PC-3 (cell line): ENCODE measurements around the gene SLC38A4. TPM values are rescaled to one million over a fixed set of nuclear protein-coding genes. Genes with fewer than 3 reads are reported as not detected.

ENCODE experiments used
- ATAC-seq: fragments of 200-7000 bp; cut with Tn5 transposase; 2 replicates; pipeline ENCODE4 v1.9.1; 2020; ENCODE audit warnings: mild to moderate bottlenecking, moderate library complexity
- BruUV-seq: library from RNA; stranded (reverse); fragments of 400-500 nt; replicated peaks from 2 replicates; lab custom pipeline; 2021; lab: Mats Ljungman, UMichigan
- CTCF ChIA-PET: fragments of 300-600 bp; sonication (Branson Sonifier 250); formaldehyde crosslinking; loops from one replicate; lab custom pipeline; 2022; ENCODE audit warnings: antibody characterized with exemption; lab: Charles Lee
- POLR2A ChIA-PET: fragments of 300-600 bp; sonication (Branson Sonifier 250); formaldehyde crosslinking; loops from one replicate; lab custom pipeline; 2022; ENCODE audit warnings: antibody characterized with exemption; ENCODE audit not compliant: unreplicated experiment; lab: Charles Lee
- DNase-seq: peaks from one replicate; pipeline ENCODE4 v3.0.0-alpha.2; 2015
- H2AFZ ChIP-seq: fragments of 300-600 bp; sonication (generic); 2 replicates; pipeline ENCODE4 v1.6.0; 2016; ENCODE audit warnings: antibody characterized with exemption, low read length
- H3F3A ChIP-seq: fragments of 300-600 bp; sonication (generic); one replicate; pipeline ENCODE4 v1.6.0; 2017; ENCODE audit warnings: antibody characterized with exemption, low read length, control low read depth, mild to moderate bottlenecking; ENCODE audit not compliant: unreplicated experiment
- H3K27ac ChIP-seq: fragments of 300-600 bp; sonication (generic); 2 replicates; pipeline ENCODE4 v1.5.1; 2016; ENCODE audit warnings: mild to moderate bottlenecking, low read length
- H3K27me3 ChIP-seq: fragments of 300-600 bp; sonication (generic); 2 replicates; pipeline ENCODE4 v1.6.1; 2016; ENCODE audit warnings: low read length, mixed read lengths
- H3K36me3 ChIP-seq: fragments of 300-600 bp; sonication (generic); 2 replicates; pipeline ENCODE4 v1.6.1; 2016; ENCODE audit warnings: low read depth, mixed run types, low read length, mixed read lengths
- H3K4me1 ChIP-seq: fragments of 300-600 bp; sonication (generic); 2 replicates; pipeline ENCODE4 v1.5.1; 2016; ENCODE audit warnings: low read length; ENCODE audit not compliant: insufficient read depth
- H3K4me2 ChIP-seq: fragments of 300-600 bp; sonication (generic); 2 replicates; pipeline ENCODE4 v1.6.0; 2016; ENCODE audit warnings: low read length
- H3K4me3 ChIP-seq: fragments of 300-600 bp; sonication (generic); 2 replicates; pipeline ENCODE4 v1.5.1; 2016; ENCODE audit warnings: mild to moderate bottlenecking, low read length, mixed read lengths
- H3K79me2 ChIP-seq: fragments of 300-600 bp; sonication (generic); 2 replicates; pipeline ENCODE4 v1.6.1; 2017; ENCODE audit warnings: low read length, mixed read lengths
- H3K9ac ChIP-seq: fragments of 300-600 bp; sonication (generic); 2 replicates; pipeline ENCODE4 v1.6.0; 2016; ENCODE audit warnings: mild to moderate bottlenecking, low read length
- H3K9me2 ChIP-seq: fragments of 300-600 bp; sonication (generic); replicated peaks from 2 replicates; pipeline ENCODE4 v1.6.1; 2016; ENCODE audit warnings: mixed run types, low read length, mixed read lengths
- H3K9me3 ChIP-seq: fragments of 300-600 bp; sonication (generic); 2 replicates; pipeline ENCODE4 v1.6.1; 2016; ENCODE audit warnings: low read length, mixed read lengths
- H4K20me1 ChIP-seq: fragments of 300-600 bp; sonication (generic); 2 replicates; pipeline ENCODE4 v1.6.1; 2016; ENCODE audit warnings: low read length, mixed read lengths
- EZH2 ChIP-seq: fragments of 300-600 bp; sonication (generic); IDR thresholded peaks from one replicate; pipeline ENCODE4 v1.6.1; 2017; ENCODE audit warnings: antibody characterized with exemption, mild to moderate bottlenecking, low read length; ENCODE audit not compliant: unreplicated experiment
- EZH2phosphoT487 ChIP-seq: fragments of 300-600 bp; sonication (generic); IDR thresholded peaks from 2 replicates; pipeline ENCODE4 v1.6.1; 2018; ENCODE audit warnings: mild to moderate bottlenecking, antibody characterized with exemption, low read length, borderline replicate concordance
- intact Hi-C: fragments of 100-400 bp; cut with micrococcal nuclease; formaldehyde crosslinking; loops from 2 replicates; pipeline ENCODE4 v1.9.0; 2023
- total RNA-seq: library from RNA; depleted of rRNA; stranded (reverse); fragments of >200 nt; gene quantifications from 2 replicates; pipeline ENCODE4 v1.2.3, GENCODE V29; 2014
- TF ChIP-seq, protein P1 (sequence below): fragments of 300-600 bp; sonication (generic); conservative IDR thresholded peaks from 2 replicates; pipeline ENCODE4 v1.5.1; 2017; ENCODE audit warnings: antibody characterized with exemption, low read depth, mild to moderate bottlenecking, low read length

The SLC38A4 gene
- total RNA-seq, 1 experiment from 2014 or later, result not detected

- H3K9me3 ChIP-seq, result no peaks in the 10 kb centered on the region
- POLR2A ChIA-PET, result no interaction called here
- no peaks in the 10 kb centered on the region for H4K20me1 ChIP-seq
- H3K36me3 ChIP-seq, result no peaks in the 10 kb centered on the region
- H3K27ac ChIP-seq, result no peak overlapping the region
- H3K4me3 ChIP-seq, result no peak overlapping the region
- H3K4me2 ChIP-seq, result no peak overlapping the region
- TF ChIP-seq EZH2, result no peak
- TF ChIP-seq EZH2phosphoT487, result no peak
- TF ChIP-seq, protein P1, sequence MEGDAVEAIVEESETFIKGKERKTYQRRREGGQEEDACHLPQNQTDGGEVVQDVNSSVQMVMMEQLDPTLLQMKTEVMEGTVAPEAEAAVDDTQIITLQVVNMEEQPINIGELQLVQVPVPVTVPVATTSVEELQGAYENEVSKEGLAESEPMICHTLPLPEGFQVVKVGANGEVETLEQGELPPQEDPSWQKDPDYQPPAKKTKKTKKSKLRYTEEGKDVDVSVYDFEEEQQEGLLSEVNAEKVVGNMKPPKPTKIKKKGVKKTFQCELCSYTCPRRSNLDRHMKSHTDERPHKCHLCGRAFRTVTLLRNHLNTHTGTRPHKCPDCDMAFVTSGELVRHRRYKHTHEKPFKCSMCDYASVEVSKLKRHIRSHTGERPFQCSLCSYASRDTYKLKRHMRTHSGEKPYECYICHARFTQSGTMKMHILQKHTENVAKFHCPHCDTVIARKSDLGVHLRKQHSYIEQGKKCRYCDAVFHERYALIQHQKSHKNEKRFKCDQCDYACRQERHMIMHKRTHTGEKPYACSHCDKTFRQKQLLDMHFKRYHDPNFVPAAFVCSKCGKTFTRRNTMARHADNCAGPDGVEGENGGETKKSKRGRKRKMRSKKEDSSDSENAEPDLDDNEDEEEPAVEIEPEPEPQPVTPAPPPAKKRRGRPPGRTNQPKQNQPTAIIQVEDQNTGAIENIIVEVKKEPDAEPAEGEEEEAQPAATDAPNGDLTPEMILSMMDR, result no peak
- no peak overlapping the region for H2AFZ ChIP-seq
- H3K27me3 ChIP-seq, result no peaks in the 10 kb centered on the region
- no peaks in the 10 kb centered on the region for H3K4me1 ChIP-seq
- no peaks in the 10 kb centered on the region for H3K79me2 ChIP-seq
- ATAC-seq, result no peak
- no TSS peak for BruUV-seq
- CTCF ChIA-PET, result no interaction called here
- H3F3A ChIP-seq, result no peaks in the 10 kb centered on the region
- H3K9me2 ChIP-seq, result no peaks in the 10 kb centered on the region
- intact Hi-C loops, result no loop called here
- no peak overlapping the region for H3K9ac ChIP-seq
- no peak for DNase-seq
These were observed 5.0 kb upstream of the SLC38A4 start for GRCh38 chr12:46830731-46831334.

DNA sequence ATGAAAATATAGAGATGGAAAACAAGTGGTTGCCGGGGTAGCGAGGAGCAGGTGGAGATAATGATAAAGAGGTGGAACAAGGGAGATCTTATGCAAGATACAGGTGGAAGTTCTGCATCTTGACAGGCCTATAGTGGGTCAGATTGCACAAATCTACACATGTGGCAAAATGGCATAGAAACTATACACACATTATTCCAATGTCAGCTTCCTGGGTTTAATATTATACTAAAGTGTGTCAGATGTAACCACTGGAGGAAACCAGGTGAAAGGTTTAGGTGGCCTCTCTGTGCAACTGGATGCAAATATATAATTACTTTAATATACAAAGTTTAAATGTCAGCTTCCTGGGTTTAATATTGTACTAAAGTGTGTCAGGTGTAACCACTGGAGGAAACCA is 1.1 kb downstream of the SLC38A4 start:
- H3K4me2 ChIP-seq, result no peak overlapping the region
- H2AFZ ChIP-seq, result no peak overlapping the region
- H3K79me2 ChIP-seq, result no peaks in the 10 kb centered on the region
- peak; percentile 54 for ATAC-seq
- TF ChIP-seq, protein P1, result no peak
- TF ChIP-seq EZH2 (no peak), EZH2phosphoT487 (no peak)
- DNase-seq, result no peak
- ChIA-PET POLR2A (interaction anchor here (0.6 kb wide), 1 partner anchor 66 kb away, joined by 5 read pairs; no protein-coding TSS in a partner anchor), CTCF (no interaction called here)
- no peaks in the 10 kb centered on the region for H3K36me3 ChIP-seq
- intact Hi-C loops, result no loop called here
- H3K9ac ChIP-seq, result no peak overlapping the region
- no peaks in the 10 kb centered on the region for H3K9me3 ChIP-seq
- no peak overlapping the region for H3K4me3 ChIP-seq
- no TSS peak for BruUV-seq
- no peak overlapping the region for H3K27ac ChIP-seq
- no peaks in the 10 kb centered on the region for H4K20me1 ChIP-seq
- no peaks in the 10 kb centered on the region for H3F3A ChIP-seq
- peaks cover 6% of the 10 kb centered on the region for H3K4me1 ChIP-seq
- H3K27me3 ChIP-seq, result no peaks in the 10 kb centered on the region
- no peaks in the 10 kb centered on the region for H3K9me2 ChIP-seq

DNA sequence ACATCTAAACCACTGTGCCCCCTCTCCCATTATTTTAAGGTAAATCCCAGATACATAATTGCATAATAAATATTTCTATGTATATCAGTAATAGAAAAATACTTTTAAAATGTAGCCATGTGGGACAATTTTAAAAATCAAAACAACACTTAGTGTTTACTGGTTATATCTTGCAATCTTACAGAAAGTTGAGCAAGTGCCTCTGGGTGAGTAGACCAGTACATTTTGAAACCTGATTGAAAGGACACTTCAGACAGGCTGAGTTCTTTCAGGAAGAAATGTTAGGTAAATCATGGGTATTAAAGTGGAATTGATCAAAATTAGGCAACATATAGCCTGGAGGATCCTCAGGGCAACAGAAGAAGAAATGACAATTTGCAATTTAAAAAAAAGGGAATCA is 7.2 kb downstream of the SLC38A4 start:
- no peak for DNase-seq
- H3K4me2 ChIP-seq, result no peak overlapping the region
- no peak overlapping the region for H2AFZ ChIP-seq
- H3K79me2 ChIP-seq, result no peaks in the 10 kb centered on the region
- H4K20me1 ChIP-seq, result no peaks in the 10 kb centered on the region
- H3K27ac ChIP-seq, result no peak overlapping the region
- H3K4me3 ChIP-seq, result no peak overlapping the region
- no peaks in the 10 kb centered on the region for H3K9me3 ChIP-seq
- CTCF ChIA-PET, result no interaction called here
- H3K9ac ChIP-seq, result no peak overlapping the region
- intact Hi-C loops, result no loop called here
- H3F3A ChIP-seq, result no peaks in the 10 kb centered on the region
- H3K4me1 ChIP-seq, result no peaks in the 10 kb centered on the region
- POLR2A ChIA-PET, result no interaction called here
- ATAC-seq, result no peak
- TF ChIP-seq, protein P1, result no peak
- TF ChIP-seq EZH2phosphoT487 (no peak), EZH2 (no peak)
- BruUV-seq, result no TSS peak
- no peaks in the 10 kb centered on the region for H3K36me3 ChIP-seq
- H3K9me2 ChIP-seq, result no peaks in the 10 kb centered on the region
- H3K27me3 ChIP-seq, result no peaks in the 10 kb centered on the region
